Mammary epithelial cell (primary cell): ENCODE data around the gene IL18R1.

Experiments
- CTCF ChIP-seq, 2 donors: IDR thresholded peaks in 1 of 2; conservative IDR thresholded peaks in 1 of 2; 2 replicates each; pipeline ENCODE4 v1.5.1; 2011 to 2012; ENCODE audit warnings: inconsistent platforms in 2 of 2, low read length in 2 of 2, mild to moderate bottlenecking in 2 of 2, control low read depth in 1 of 2, low read depth in 1 of 2; ENCODE audit not compliant: insufficient read depth in 1 of 2; ENCODE audit errors: extremely low read depth in 1 of 2
- EZH2 ChIP-seq: IDR thresholded peaks from 2 replicates; pipeline ENCODE4 v1.6.1; 2012; ENCODE audit warnings: low read length, inconsistent platforms, borderline replicate concordance

GRCh38 chr2:102421890-102422759, 66.5 kb downstream of the IL18R1 start:
- TF ChIP-seq CTCF (conservative IDR thresholded peaks at IDR 0.05 in 1 of 2, IDR thresholded peaks at IDR 0.05 in 1 of 2; ENCODE audit: extremely low read depth in 1 of 2, insufficient read depth in 1 of 2, low read depth in 1 of 2, low read length in 2 of 2) (no peak), EZH2 (no peak)
